H1 (cell line): ENCODE results near the gene TANC1. TPM values are rescaled to one million over a fixed set of nuclear protein-coding genes. Genes with fewer than 3 reads are reported as not detected.

ENCODE experiments used
- CTCF ChIA-PET: fragments of 300-600 bp; sonication (Branson Sonifier 250); formaldehyde crosslinking; loops from one replicate; lab custom pipeline; 2021; ENCODE audit not compliant: partially characterized antibody; lab: Charles Lee
- POLR2A ChIA-PET: fragments of 300-600 bp; sonication (Branson Sonifier 250); formaldehyde crosslinking; loops from one replicate; lab custom pipeline; 2021; ENCODE audit warnings: inconsistent platforms; ENCODE audit not compliant: partially characterized antibody; lab: Charles Lee
- DNase-seq, 2 experiments: peaks; one replicate each; pipeline versions ENCODE4 v3.0.0 to v3.0.0-alpha.2; 2010 to 2022; ENCODE audit warnings: low spot score in 2 of 2, low read depth in 1 of 2, mixed read lengths in 1 of 2
- FAIRE-seq: peaks from 2 replicates; lab custom pipeline; 2011; peaks lifted over from hg19 to GRCh38; lab: Jason Lieb, UNC
- H2AFZ ChIP-seq: 2 replicates; pipeline ENCODE4 v1.8.1; 2012; ENCODE audit warnings: low read length, inconsistent platforms
- H2AK5ac ChIP-seq: 2 replicates; pipeline ENCODE4 v1.6.1; 2013; ENCODE audit warnings: low read depth, low read length
- H2BK120ac ChIP-seq: replicated peaks from 2 replicates; pipeline ENCODE3; 2013; ENCODE audit warnings: low read depth, low read length, inconsistent platforms
- H2BK12ac ChIP-seq: 2 replicates; pipeline ENCODE4 v1.6.1; 2013; ENCODE audit warnings: low read depth, low read length
- H2BK15ac ChIP-seq: 2 replicates; pipeline ENCODE4 v1.6.1; 2013; ENCODE audit warnings: low read length
- H2BK20ac ChIP-seq: 2 replicates; pipeline ENCODE4 v1.6.1; 2013; ENCODE audit warnings: low read length
- H2BK5ac ChIP-seq: 2 replicates; pipeline ENCODE4 v1.6.1; 2013; ENCODE audit warnings: low read depth, low read length
- H3K14ac ChIP-seq: 2 replicates; pipeline ENCODE4 v1.6.1; 2013; ENCODE audit warnings: inconsistent platforms; ENCODE audit not compliant: insufficient read length
- H3K18ac ChIP-seq: 2 replicates; pipeline ENCODE4 v1.6.1; 2013; ENCODE audit warnings: low read length; ENCODE audit errors: extremely low read depth
- H3K23ac ChIP-seq: 2 replicates; pipeline ENCODE4 v1.6.1; 2013; ENCODE audit warnings: inconsistent platforms; ENCODE audit not compliant: insufficient read length
- H3K23me2 ChIP-seq: 2 replicates; pipeline ENCODE4 v1.6.1; 2013; ENCODE audit warnings: low read depth, low read length
- H3K27ac ChIP-seq: 2 replicates; pipeline ENCODE4 v1.6.1; 2011; ENCODE audit warnings: low read depth, low read length, inconsistent platforms
- H3K27me3 ChIP-seq, 4 experiments: replicated peaks in 1 of 4; 1 replicate in 1 of 4; 2 replicates in 3 of 4; pipeline versions ENCODE4 v1.6.1 to v1.8.1; 2011 to 2013; ENCODE audit warnings: low read length in 3 of 4, mild to moderate bottlenecking in 3 of 4, inconsistent platforms in 2 of 4, mixed read lengths in 2 of 4, moderate library complexity in 1 of 4; ENCODE audit not compliant: control insufficient read depth in 3 of 4, insufficient read depth in 3 of 4; ENCODE audit errors: extremely low read depth in 1 of 4
- H3K36me3 ChIP-seq, 4 experiments: 2 replicates each; pipeline versions ENCODE4 v1.6.1 to v1.8.1; 2011 to 2013; ENCODE audit warnings: mild to moderate bottlenecking in 4 of 4, low read length in 3 of 4, moderate library complexity in 2 of 4, control low read depth in 1 of 4, inconsistent platforms in 1 of 4; ENCODE audit not compliant: insufficient read depth in 4 of 4, control insufficient read depth in 2 of 4
- H3K4ac ChIP-seq: replicated peaks from 2 replicates; pipeline ENCODE3; 2013; ENCODE audit warnings: low read length, low read depth, mixed read lengths, inconsistent platforms; ENCODE audit not compliant: insufficient read length
- H3K4me1 ChIP-seq, 4 experiments: replicated peaks in 1 of 4; 1 replicate in 1 of 4; 2 replicates in 3 of 4; pipeline versions ENCODE4 v1.6.1 to v1.8.1; 2011 to 2013; ENCODE audit warnings: low read length in 3 of 4, inconsistent platforms in 2 of 4, mixed read lengths in 1 of 4; ENCODE audit not compliant: insufficient read depth in 4 of 4, control insufficient read depth in 3 of 4
- H3K4me2 ChIP-seq, 2 experiments: 2 replicates each; pipeline versions ENCODE4 v1.6.1 to v1.8.1; 2011 to 2013; ENCODE audit warnings: low read depth in 2 of 2, low read length in 2 of 2, control low read depth in 1 of 2, inconsistent platforms in 1 of 2, mild to moderate bottlenecking in 1 of 2; ENCODE audit not compliant: insufficient read depth in 1 of 2
- H3K4me3 ChIP-seq, 4 experiments: fragments of 200-600, 300-600 bp in 1 of 4; sonication (generic), shearing (Covaris generic), sonication (Bioruptor Twin) in 1 of 4; 2 replicates each; pipeline versions ENCODE4 v1.5.1 to v1.8.1; 2011 to 2016; ENCODE audit warnings: low read length in 4 of 4, low read depth in 3 of 4, control low read depth in 2 of 4, inconsistent platforms in 2 of 4, mild to moderate bottlenecking in 2 of 4, mixed read lengths in 1 of 4, moderate library complexity in 1 of 4; ENCODE audit not compliant: insufficient read depth in 2 of 4; ENCODE audit errors: extremely low read depth in 1 of 4
- H3K56ac ChIP-seq: replicated peaks from 2 replicates; pipeline ENCODE3; 2013; ENCODE audit warnings: low read depth, mild to moderate bottlenecking, mixed read lengths, low read length, inconsistent platforms; ENCODE audit not compliant: insufficient read length
- H3K79me1 ChIP-seq: 2 replicates; pipeline ENCODE4 v1.6.1; 2013; ENCODE audit warnings: low read depth, low read length, control low read depth
- H3K79me2 ChIP-seq, 2 experiments: 2 replicates each; pipeline versions ENCODE4 v1.6.1 to v1.8.1; 2012 to 2013; ENCODE audit warnings: low read length in 2 of 2, mild to moderate bottlenecking in 2 of 2, inconsistent platforms in 1 of 2; ENCODE audit not compliant: insufficient read depth in 2 of 2, control insufficient read depth in 1 of 2
- H3K9ac ChIP-seq, 4 experiments: replicated peaks in 1 of 4; 1 replicate in 1 of 4; 2 replicates in 3 of 4; pipeline versions ENCODE4 v1.6.1 to v1.8.1; 2011 to 2013; ENCODE audit warnings: low read depth in 3 of 4, low read length in 3 of 4, control low read depth in 2 of 4, mild to moderate bottlenecking in 2 of 4, moderate library complexity in 2 of 4, inconsistent platforms in 1 of 4; ENCODE audit errors: extremely low read depth in 1 of 4
- H3K9me3 ChIP-seq, 2 experiments: 2 replicates each; pipeline versions ENCODE4 v1.6.1 to v1.8.1; 2012 to 2013; ENCODE audit warnings: mild to moderate bottlenecking in 2 of 2, moderate library complexity in 2 of 2, control low read depth in 1 of 2, inconsistent platforms in 1 of 2, low read depth in 1 of 2, low read length in 1 of 2, mixed read lengths in 1 of 2; ENCODE audit not compliant: insufficient read depth in 2 of 2
- H4K20me1 ChIP-seq, 2 experiments: replicated peaks in 1 of 2; 2 replicates each; pipeline versions ENCODE3 to v1.8.1; 2011 to 2013; ENCODE audit warnings: inconsistent platforms in 2 of 2, low read length in 2 of 2, mild to moderate bottlenecking in 1 of 2; ENCODE audit not compliant: insufficient read depth in 2 of 2, control insufficient read depth in 1 of 2
- H4K5ac ChIP-seq: 2 replicates; pipeline ENCODE4 v1.6.1; 2013; ENCODE audit warnings: low read length, low read depth, mixed read lengths, inconsistent platforms; ENCODE audit not compliant: insufficient read length
- H4K8ac ChIP-seq: 2 replicates; pipeline ENCODE4 v1.8.0; 2013; ENCODE audit warnings: mild to moderate bottlenecking, moderate library complexity, low read length, inconsistent platforms; ENCODE audit not compliant: insufficient read depth; ENCODE audit errors: extremely low read depth
- H4K91ac ChIP-seq: replicated peaks from 2 replicates; pipeline ENCODE3; 2013; ENCODE audit warnings: low read length, mixed read lengths, inconsistent platforms; ENCODE audit not compliant: insufficient read length
- CTCF ChIP-seq, 3 experiments: IDR thresholded peaks; 1 replicate in 2 of 3; 2 replicates in 1 of 3; pipeline versions ENCODE4 v1.5.1 to v1.6.1; 2011; ENCODE audit warnings: low read length in 3 of 3, mild to moderate bottlenecking in 3 of 3, inconsistent platforms in 2 of 3, low read depth in 1 of 3, moderate library complexity in 1 of 3; ENCODE audit not compliant: insufficient read depth in 1 of 3; ENCODE audit errors: control extremely low read depth in 1 of 3
- GTF2F1 ChIP-seq: IDR thresholded peaks from 2 replicates; pipeline ENCODE4 v1.6.1; 2012; ENCODE audit warnings: low read depth, low read length, improper control_type of control experiment, borderline replicate concordance
- HDAC6 ChIP-seq: IDR thresholded peaks from one replicate; pipeline ENCODE4 v1.7.1; 2012; ENCODE audit warnings: low read depth, mild to moderate bottlenecking, inconsistent platforms, low read length, moderate library complexity
- MAFK ChIP-seq: IDR thresholded peaks from 2 replicates; pipeline ENCODE4 v1.6.1; 2012; ENCODE audit warnings: low read depth, mild to moderate bottlenecking, improper control_type of control experiment, low read length
- RXRA ChIP-seq: IDR thresholded peaks from 2 replicates; pipeline ENCODE4 v1.6.1; 2011; ENCODE audit warnings: low read depth, mild to moderate bottlenecking, low read length, moderate library complexity; ENCODE audit not compliant: insufficient read depth
- SAP30 ChIP-seq: fragments of 300-600 bp; sonication (generic); IDR thresholded peaks from 2 replicates; pipeline ENCODE4 v1.7.1; 2012; ENCODE audit warnings: low read length, moderate library complexity, mild to moderate bottlenecking, inconsistent platforms; ENCODE audit not compliant: insufficient read depth, insufficient replicate concordance
- WGBS, 2 experiments: shearing (Covaris generic) in 1 of 2; methylation state at CpG; one replicate each; pipeline versions ENCODE4 v1.1.6 to v1.1.7; 2013 to 2015; ENCODE audit warnings: low lambda C conversion rate in 2 of 2, mixed read lengths in 2 of 2, inconsistent platforms in 1 of 2, low coverage in 1 of 2, missing lambda C conversion rate in 1 of 2; ENCODE audit not compliant: insufficient replicate concordance in 2 of 2, insufficient coverage in 1 of 2, insufficient read length in 1 of 2; ENCODE audit errors: extremely low coverage in 1 of 2, missing lambda C conversion rate in 1 of 2; 5-methylcytosine and 5-hydroxymethylcytosine counted together
- polyA plus RNA-seq, 7 experiments: library from polyadenylated mRNA; depleted of rRNA in 3 of 7; stranded (reverse) in 5 of 7; unstranded in 2 of 7; fragments of >200 nt in 5 of 7; fragments of 200-250 nt in 2 of 7; gene quantifications; 1 replicate in 5 of 7; 2 replicates in 1 of 7; 4 replicates in 1 of 7; pipeline versions ENCODE4 v1.2.1 to v1.2.3, GENCODE V29; 2011 to 2013; ENCODE audit warnings: missing spikeins in 2 of 7, mixed read lengths in 2 of 7
- total RNA-seq: library from RNA; stranded (reverse); fragmentation: NEBNext Ultra II Directional; extraction: Animal tissue kit (Norgen Biotek cat#: 25700); gene quantifications from 2 replicates; pipeline ENCODE4 v1.2.1, GENCODE V29; 2021

The TANC1 gene
- total and polyA plus RNA-seq, 2 of the 8 experiments (the other 6 are each of a cell fraction or from before 2014, with no cell fraction given) = 4.1 to 7.6 TPM

- Histone ChIP-seq H3K79me1 (no peaks in the 10 kb centered on the region; the same call in 1 of the 2 replicates), H3K23me2 (no peaks in the 10 kb centered on the region), H3K4me3 (no peak overlapping the region), H4K5ac (no peak overlapping the region), H3K27me3 (no peaks in the 10 kb centered on the region), H3K9ac (no peak overlapping the region), H3K14ac (no peak overlapping the region), H3K4ac (no peak overlapping the region), H2BK5ac (no peak overlapping the region), H3K4me2 (no peak overlapping the region), H3K23ac (no peak overlapping the region), H3K27ac (no peak overlapping the region), H2BK120ac (no peak overlapping the region), H3K56ac (no peak overlapping the region), H2AK5ac (no peak overlapping the region), H3K4me1 (no peaks in the 10 kb centered on the region), H4K8ac (no peak overlapping the region), H2BK15ac (no peak overlapping the region), H2BK12ac (0 out of 2 replicates have a peak overlapping the region, but pooled peaks have one; percentile 12), H2AFZ (no peak overlapping the region), H2BK20ac (no peak overlapping the region), H3K18ac (no peak overlapping the region), H4K91ac (no peak overlapping the region), H3K36me3 (no peaks in the 10 kb centered on the region), H4K20me1 (no peaks in the 10 kb centered on the region), H3K9me3 (no peaks in the 10 kb centered on the region), H3K79me2 (no peaks in the 10 kb centered on the region)
- POLR2A ChIA-PET = no interaction called here
- 92% methylated on average over 10 of the region's 10 CpGs; no CpG with 5 or more reads in 1 of the 2 experiments for WGBS, 2 experiments
- no peak for DNase-seq
- CTCF ChIA-PET = no interaction called here
- FAIRE-seq = no peak
- TF ChIP-seq HDAC6 (no peak), RXRA (no peak), GTF2F1 (no peak), CTCF (IDR thresholded peaks at IDR 0.05; ENCODE audit: control extremely low read depth in 1 of 3, insufficient read depth in 1 of 3, low read depth in 1 of 3, low read length in 3 of 3) (no peak), SAP30 (no peak), MAFK (no peak)
These were observed 225.8 kb downstream of the TANC1 start for GRCh38 chr2:159194241-159194640.
